A673 (cell line): Measurements from ENCODE around the gene CKAP4. TPM values are rescaled to one million over a fixed set of nuclear protein-coding genes. Genes with fewer than 3 reads are reported as not detected.

Experiments
- BruUV-seq: library from RNA; stranded (reverse); fragments of 400-500 nt; replicated peaks from 2 replicates; lab custom pipeline; 2021; lab: Mats Ljungman, UMichigan
- CTCF ChIA-PET: fragments of 300-600 bp; sonication (Branson Sonifier 250); formaldehyde crosslinking; loops from one replicate; lab custom pipeline; 2022; ENCODE audit warnings: antibody characterized with exemption; lab: Charles Lee
- POLR2A ChIA-PET: fragments of 300-600 bp; sonication (Branson Sonifier 250); formaldehyde crosslinking; loops from one replicate; lab custom pipeline; 2022; ENCODE audit warnings: antibody characterized with exemption; ENCODE audit not compliant: low non-redundant PET; lab: Charles Lee
- DNase-seq: peaks from one replicate; pipeline ENCODE4 v3.0.0-alpha.2; 2015; ENCODE audit warnings: low spot score
- H3K27ac ChIP-seq: fragments of 200-600 bp; sonication (generic); 2 replicates; pipeline ENCODE4 v1.5.1; 2016; ENCODE audit warnings: mixed run types, low read depth, mild to moderate bottlenecking, mixed read lengths, antibody characterized with exemption, low read length; ENCODE audit not compliant: poor library complexity, severe bottlenecking
- H3K27me3 ChIP-seq: fragments of 200-600 bp; sonication (generic); replicated peaks from 2 replicates; pipeline ENCODE4 v1.6.1; 2017; ENCODE audit warnings: mixed run types, low read depth, mild to moderate bottlenecking, mixed read lengths, antibody characterized with exemption, low read length; ENCODE audit not compliant: insufficient read depth, poor library complexity
- H3K36me3 ChIP-seq: fragments of 200-600 bp; sonication (generic); 2 replicates; pipeline ENCODE4 v1.6.1; 2016; ENCODE audit warnings: mixed run types, mild to moderate bottlenecking, mixed read lengths, antibody characterized with exemption, low read length; ENCODE audit not compliant: insufficient read depth, poor library complexity, severe bottlenecking
- H3K4me1 ChIP-seq: fragments of 200-600 bp; sonication (generic); 2 replicates; pipeline ENCODE4 v1.6.1; 2017; ENCODE audit warnings: mixed run types, mild to moderate bottlenecking, mixed read lengths, antibody characterized with exemption, low read length; ENCODE audit not compliant: insufficient read depth, poor library complexity, severe bottlenecking
- H3K4me3 ChIP-seq: fragments of 200-600 bp; sonication (generic); 2 replicates; pipeline ENCODE4 v1.5.1; 2016; ENCODE audit warnings: low read depth, mixed run types, mild to moderate bottlenecking, mixed read lengths, low read length; ENCODE audit not compliant: poor library complexity, severe bottlenecking
- H3K9me3 ChIP-seq: fragments of 200-600 bp; sonication (generic); 2 replicates; pipeline ENCODE4 v1.6.1; 2016; ENCODE audit warnings: mixed run types, low read depth, mild to moderate bottlenecking, mixed read lengths, antibody characterized with exemption, low read length; ENCODE audit not compliant: poor library complexity, severe bottlenecking
- EZH2 ChIP-seq: fragments of 200-600 bp; sonication (generic); IDR thresholded peaks from 2 replicates; pipeline ENCODE4 v1.6.1; 2017; ENCODE audit warnings: borderline replicate concordance, low read depth, mild to moderate bottlenecking, mixed read lengths, antibody characterized with exemption, low read length; ENCODE audit not compliant: poor library complexity, severe bottlenecking
- intact Hi-C: fragments of 100-400 bp; cut with micrococcal nuclease; formaldehyde crosslinking; loops from one replicate; pipeline ENCODE4 v1.10.0; 2022; ENCODE audit not compliant: unreplicated experiment
- total RNA-seq: library from RNA; stranded (reverse); gene quantifications from 2 replicates; pipeline ENCODE4 v1.2.3, GENCODE V29; 2021
- TF ChIP-seq, protein P1 (sequence below): fragments of 300-800, 200-600 bp; sonication (generic); conservative IDR thresholded peaks from 2 replicates; pipeline ENCODE4 v1.5.1; 2017; ENCODE audit warnings: low read depth, mild to moderate bottlenecking, antibody characterized with exemption, low read length, moderate library complexity, mixed read lengths

Gene CKAP4
- total RNA-seq, 1 experiment from 2014 or later = 81.8 TPM

DNA sequence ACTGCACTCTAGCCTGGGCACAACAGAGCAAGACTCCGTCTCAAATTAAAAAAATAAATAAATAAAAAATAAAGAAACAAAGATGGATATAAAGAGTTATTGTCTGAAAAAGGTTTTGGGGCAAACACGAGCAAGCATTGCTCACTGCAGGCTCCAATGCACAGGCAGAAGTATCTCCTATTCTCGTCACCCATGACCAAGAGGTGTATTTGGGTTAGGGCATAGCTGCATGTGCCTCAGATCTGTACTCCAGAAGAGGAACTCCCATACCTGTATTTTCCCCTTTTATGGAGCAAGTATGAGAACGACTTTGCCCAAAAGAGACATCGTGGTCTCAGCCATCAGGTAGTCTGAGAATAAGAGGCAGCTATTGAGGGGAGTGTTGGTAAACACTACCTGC lies 44.5 kb upstream of the CKAP4 start:
- no TSS peak for BruUV-seq
- intact Hi-C loops = no loop called here
- no peaks in the 10 kb centered on the region for H3K36me3 ChIP-seq
- DNase-seq = no peak
- H3K27ac ChIP-seq = no peak overlapping the region
- H3K9me3 ChIP-seq = no peaks in the 10 kb centered on the region
- no peak for TF ChIP-seq EZH2
- TF ChIP-seq, protein P1, sequence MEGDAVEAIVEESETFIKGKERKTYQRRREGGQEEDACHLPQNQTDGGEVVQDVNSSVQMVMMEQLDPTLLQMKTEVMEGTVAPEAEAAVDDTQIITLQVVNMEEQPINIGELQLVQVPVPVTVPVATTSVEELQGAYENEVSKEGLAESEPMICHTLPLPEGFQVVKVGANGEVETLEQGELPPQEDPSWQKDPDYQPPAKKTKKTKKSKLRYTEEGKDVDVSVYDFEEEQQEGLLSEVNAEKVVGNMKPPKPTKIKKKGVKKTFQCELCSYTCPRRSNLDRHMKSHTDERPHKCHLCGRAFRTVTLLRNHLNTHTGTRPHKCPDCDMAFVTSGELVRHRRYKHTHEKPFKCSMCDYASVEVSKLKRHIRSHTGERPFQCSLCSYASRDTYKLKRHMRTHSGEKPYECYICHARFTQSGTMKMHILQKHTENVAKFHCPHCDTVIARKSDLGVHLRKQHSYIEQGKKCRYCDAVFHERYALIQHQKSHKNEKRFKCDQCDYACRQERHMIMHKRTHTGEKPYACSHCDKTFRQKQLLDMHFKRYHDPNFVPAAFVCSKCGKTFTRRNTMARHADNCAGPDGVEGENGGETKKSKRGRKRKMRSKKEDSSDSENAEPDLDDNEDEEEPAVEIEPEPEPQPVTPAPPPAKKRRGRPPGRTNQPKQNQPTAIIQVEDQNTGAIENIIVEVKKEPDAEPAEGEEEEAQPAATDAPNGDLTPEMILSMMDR = no peak
- CTCF ChIA-PET = no interaction called here
- no peak overlapping the region for H3K4me3 ChIP-seq
- POLR2A ChIA-PET = no interaction called here
- H3K4me1 ChIP-seq = no peaks in the 10 kb centered on the region
- H3K27me3 ChIP-seq = no peaks in the 10 kb centered on the region

DNA sequence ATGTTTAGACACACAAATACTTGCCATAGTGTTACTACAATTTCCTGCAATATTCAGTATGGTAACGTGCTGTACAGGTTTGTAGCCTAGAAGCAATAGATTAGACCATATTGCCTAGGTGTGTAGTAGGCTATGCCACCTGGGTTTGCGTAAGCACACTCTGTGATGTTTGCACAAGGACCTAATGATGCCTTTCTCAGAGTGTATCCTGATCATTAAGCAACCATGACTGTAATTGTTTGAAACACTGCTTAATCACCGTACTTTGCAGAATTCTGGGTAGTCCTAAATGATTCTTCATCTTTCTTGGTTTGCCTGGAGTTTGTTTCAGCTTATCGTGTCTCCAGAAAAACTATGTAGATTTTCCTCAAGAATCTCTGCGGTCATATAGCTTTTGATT lies 43.5 kb upstream of the CKAP4 start:
- Histone ChIP-seq H3K9me3 (no peaks in the 10 kb centered on the region), H3K27ac (no peak overlapping the region), H3K4me3 (no peak overlapping the region), H3K4me1 (no peaks in the 10 kb centered on the region), H3K27me3 (no peaks in the 10 kb centered on the region), H3K36me3 (no peaks in the 10 kb centered on the region)
- intact Hi-C loops = no loop called here
- CTCF ChIA-PET = no interaction called here
- POLR2A ChIA-PET = no interaction called here
- no TSS peak for BruUV-seq
- DNase-seq = no peak
- TF ChIP-seq EZH2 = no peak
- TF ChIP-seq, protein P1 = no peak

DNA sequence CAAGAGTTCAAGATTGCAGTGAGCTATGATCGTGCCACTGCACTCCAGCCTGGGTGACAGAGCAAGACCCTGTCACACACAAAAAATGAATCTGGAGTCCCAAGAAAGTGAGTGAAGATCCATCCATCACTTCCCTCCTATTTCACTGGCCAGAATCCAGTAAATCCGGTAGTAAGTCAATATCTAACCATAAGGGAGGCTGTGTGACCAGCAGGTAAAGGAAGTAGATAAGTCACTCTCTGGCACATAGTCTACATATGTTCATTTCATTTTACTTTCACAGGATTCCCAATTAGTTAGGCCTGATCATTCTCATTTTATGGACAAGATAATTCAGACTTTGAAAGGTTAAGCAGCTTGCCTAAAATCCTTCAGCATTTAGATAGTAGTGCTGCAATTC lies 42.8 kb upstream of the CKAP4 start:
- Histone ChIP-seq H3K36me3 (no peaks in the 10 kb centered on the region), H3K27me3 (no peaks in the 10 kb centered on the region), H3K27ac (no peak overlapping the region), H3K4me1 (no peaks in the 10 kb centered on the region), H3K4me3 (no peak overlapping the region), H3K9me3 (no peaks in the 10 kb centered on the region)
- intact Hi-C loops = no loop called here
- no peak for DNase-seq
- BruUV-seq = no TSS peak
- POLR2A ChIA-PET = no interaction called here
- CTCF ChIA-PET = no interaction called here
- TF ChIP-seq, protein P1 = no peak
- TF ChIP-seq EZH2 = no peak
